ENCODE measurements around the gene PACRG. TPM values are rescaled to one million over a fixed set of nuclear protein-coding genes. Genes with fewer than 3 reads are reported as not detected.
A peak's percentile ranks its signal among the peaks of the same experiment; 100 is the strongest.

The PACRG gene
- total and polyA plus RNA-seq, 2 experiments from 2014 or later, result 0.17 to 0.68 TPM

DNA sequence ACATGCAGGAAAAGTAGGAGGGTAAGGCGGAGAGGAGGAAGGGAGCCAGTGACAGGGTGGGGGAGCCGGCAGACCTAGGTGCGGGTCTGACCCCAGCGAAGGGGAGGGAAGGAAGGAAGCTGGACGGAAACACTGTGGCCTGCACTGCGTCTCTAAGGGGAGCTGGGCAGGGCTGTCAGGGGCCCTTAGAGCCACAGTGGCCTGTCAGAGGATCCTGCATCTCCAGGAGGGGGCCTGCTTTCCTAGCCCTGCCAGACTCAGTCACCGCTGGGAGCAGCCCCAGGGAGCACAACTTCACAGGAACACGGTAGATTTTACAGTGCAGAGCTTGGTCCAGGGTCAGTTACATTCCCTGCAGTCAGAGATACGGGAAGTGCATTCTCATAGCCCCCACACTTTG, 118.2 kb downstream of the PACRG start:
- H3K27ac Mint-ChIP-seq, result no peak overlapping the region
- Histone ChIP-seq H3K79me2 (replicated peaks; ENCODE audit: insufficient read depth) (no peaks in the 10 kb centered on the region), H3K27me3 (ENCODE audit: insufficient read depth) (no peaks in the 10 kb centered on the region), H3K4me3 (no peak overlapping the region), H3K4me1 (ENCODE audit: insufficient read depth) (no peaks in the 10 kb centered on the region; the same call in none of the 2 replicates), H4K20me1 (replicated peaks; ENCODE audit: insufficient read depth) (no peaks in the 10 kb centered on the region), H3K9me2 (ENCODE audit: insufficient read depth) (no peaks in the 10 kb centered on the region), H2AFZ (0 out of 2 replicates have a peak overlapping the region, but pooled peaks have one; percentile 8), H3K27ac (ENCODE audit: low read depth) (no peak overlapping the region), H3K4me2 (no peak overlapping the region), H3K36me3 (ENCODE audit: insufficient read depth) (no peaks in the 10 kb centered on the region), H3F3A (replicated peaks; ENCODE audit: low read depth) (no peaks in the 10 kb centered on the region)
- DNase-seq (ENCODE audit: low spot score) (no peak), ATAC-seq (peak; percentile 82)
- H3K9me3 Mint-ChIP-seq, result peaks cover 7% of the 10 kb centered on the region
- H3K27me3 Mint-ChIP-seq (ENCODE audit: insufficient read depth, low read depth, poor library complexity), result peaks cover 5% of the 10 kb centered on the region
- H3K4me1 Mint-ChIP-seq, result peaks cover 6% of the 10 kb centered on the region; the same call in 2 of the 3 replicates
- H3K4me3 Mint-ChIP-seq, result no peak overlapping the region
- TF ChIP-seq ZNF114 (CRISPR knock-in tag; IDR thresholded peaks at IDR 0.05) (no peak), CTCF (conservative IDR thresholded peaks at IDR 0.05; ENCODE audit: low read depth in 2 of 2) (peak in 1 of 2 experiments; percentile 17; a peak in 1 of 4 replicates), ETS1 (IDR thresholded peaks at IDR 0.05) (no peak)
- TF ChIP-seq, protein P1, sequence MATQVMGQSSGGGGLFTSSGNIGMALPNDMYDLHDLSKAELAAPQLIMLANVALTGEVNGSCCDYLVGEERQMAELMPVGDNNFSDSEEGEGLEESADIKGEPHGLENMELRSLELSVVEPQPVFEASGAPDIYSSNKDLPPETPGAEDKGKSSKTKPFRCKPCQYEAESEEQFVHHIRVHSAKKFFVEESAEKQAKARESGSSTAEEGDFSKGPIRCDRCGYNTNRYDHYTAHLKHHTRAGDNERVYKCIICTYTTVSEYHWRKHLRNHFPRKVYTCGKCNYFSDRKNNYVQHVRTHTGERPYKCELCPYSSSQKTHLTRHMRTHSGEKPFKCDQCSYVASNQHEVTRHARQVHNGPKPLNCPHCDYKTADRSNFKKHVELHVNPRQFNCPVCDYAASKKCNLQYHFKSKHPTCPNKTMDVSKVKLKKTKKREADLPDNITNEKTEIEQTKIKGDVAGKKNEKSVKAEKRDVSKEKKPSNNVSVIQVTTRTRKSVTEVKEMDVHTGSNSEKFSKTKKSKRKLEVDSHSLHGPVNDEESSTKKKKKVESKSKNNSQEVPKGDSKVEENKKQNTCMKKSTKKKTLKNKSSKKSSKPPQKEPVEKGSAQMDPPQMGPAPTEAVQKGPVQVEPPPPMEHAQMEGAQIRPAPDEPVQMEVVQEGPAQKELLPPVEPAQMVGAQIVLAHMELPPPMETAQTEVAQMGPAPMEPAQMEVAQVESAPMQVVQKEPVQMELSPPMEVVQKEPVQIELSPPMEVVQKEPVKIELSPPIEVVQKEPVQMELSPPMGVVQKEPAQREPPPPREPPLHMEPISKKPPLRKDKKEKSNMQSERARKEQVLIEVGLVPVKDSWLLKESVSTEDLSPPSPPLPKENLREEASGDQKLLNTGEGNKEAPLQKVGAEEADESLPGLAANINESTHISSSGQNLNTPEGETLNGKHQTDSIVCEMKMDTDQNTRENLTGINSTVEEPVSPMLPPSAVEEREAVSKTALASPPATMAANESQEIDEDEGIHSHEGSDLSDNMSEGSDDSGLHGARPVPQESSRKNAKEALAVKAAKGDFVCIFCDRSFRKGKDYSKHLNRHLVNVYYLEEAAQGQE (IDR thresholded peaks at IDR 0.05; ENCODE audit: unreplicated experiment), result no peak
- H3K36me3 Mint-ChIP-seq (ENCODE audit: low read depth), result peaks cover 4% of the 10 kb centered on the region; the same call in 2 of the 3 replicates

DNA sequence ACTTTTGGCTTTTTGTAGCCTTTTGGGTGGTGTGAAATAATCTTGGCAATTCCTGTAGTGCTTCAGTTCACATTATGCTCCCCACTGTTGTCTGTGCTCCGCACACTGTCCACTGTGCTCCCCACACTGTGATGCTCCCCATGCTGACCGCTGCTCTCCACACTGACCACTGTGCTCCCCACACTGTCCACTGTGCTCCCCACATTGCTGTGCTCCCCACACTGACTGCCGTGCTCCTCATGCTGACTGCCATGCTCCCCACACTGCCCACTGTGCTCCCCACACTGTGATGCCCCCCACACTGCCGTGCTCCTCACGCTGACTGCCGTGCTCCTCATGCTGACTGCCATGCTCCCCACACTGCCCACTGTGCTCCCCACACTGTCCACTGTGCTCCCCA, 118.9 kb downstream of the PACRG start:
- H3K9me3 Mint-ChIP-seq, result peaks cover 7% of the 10 kb centered on the region
- ATAC-seq, result no peak
- TF ChIP-seq, protein P2, sequence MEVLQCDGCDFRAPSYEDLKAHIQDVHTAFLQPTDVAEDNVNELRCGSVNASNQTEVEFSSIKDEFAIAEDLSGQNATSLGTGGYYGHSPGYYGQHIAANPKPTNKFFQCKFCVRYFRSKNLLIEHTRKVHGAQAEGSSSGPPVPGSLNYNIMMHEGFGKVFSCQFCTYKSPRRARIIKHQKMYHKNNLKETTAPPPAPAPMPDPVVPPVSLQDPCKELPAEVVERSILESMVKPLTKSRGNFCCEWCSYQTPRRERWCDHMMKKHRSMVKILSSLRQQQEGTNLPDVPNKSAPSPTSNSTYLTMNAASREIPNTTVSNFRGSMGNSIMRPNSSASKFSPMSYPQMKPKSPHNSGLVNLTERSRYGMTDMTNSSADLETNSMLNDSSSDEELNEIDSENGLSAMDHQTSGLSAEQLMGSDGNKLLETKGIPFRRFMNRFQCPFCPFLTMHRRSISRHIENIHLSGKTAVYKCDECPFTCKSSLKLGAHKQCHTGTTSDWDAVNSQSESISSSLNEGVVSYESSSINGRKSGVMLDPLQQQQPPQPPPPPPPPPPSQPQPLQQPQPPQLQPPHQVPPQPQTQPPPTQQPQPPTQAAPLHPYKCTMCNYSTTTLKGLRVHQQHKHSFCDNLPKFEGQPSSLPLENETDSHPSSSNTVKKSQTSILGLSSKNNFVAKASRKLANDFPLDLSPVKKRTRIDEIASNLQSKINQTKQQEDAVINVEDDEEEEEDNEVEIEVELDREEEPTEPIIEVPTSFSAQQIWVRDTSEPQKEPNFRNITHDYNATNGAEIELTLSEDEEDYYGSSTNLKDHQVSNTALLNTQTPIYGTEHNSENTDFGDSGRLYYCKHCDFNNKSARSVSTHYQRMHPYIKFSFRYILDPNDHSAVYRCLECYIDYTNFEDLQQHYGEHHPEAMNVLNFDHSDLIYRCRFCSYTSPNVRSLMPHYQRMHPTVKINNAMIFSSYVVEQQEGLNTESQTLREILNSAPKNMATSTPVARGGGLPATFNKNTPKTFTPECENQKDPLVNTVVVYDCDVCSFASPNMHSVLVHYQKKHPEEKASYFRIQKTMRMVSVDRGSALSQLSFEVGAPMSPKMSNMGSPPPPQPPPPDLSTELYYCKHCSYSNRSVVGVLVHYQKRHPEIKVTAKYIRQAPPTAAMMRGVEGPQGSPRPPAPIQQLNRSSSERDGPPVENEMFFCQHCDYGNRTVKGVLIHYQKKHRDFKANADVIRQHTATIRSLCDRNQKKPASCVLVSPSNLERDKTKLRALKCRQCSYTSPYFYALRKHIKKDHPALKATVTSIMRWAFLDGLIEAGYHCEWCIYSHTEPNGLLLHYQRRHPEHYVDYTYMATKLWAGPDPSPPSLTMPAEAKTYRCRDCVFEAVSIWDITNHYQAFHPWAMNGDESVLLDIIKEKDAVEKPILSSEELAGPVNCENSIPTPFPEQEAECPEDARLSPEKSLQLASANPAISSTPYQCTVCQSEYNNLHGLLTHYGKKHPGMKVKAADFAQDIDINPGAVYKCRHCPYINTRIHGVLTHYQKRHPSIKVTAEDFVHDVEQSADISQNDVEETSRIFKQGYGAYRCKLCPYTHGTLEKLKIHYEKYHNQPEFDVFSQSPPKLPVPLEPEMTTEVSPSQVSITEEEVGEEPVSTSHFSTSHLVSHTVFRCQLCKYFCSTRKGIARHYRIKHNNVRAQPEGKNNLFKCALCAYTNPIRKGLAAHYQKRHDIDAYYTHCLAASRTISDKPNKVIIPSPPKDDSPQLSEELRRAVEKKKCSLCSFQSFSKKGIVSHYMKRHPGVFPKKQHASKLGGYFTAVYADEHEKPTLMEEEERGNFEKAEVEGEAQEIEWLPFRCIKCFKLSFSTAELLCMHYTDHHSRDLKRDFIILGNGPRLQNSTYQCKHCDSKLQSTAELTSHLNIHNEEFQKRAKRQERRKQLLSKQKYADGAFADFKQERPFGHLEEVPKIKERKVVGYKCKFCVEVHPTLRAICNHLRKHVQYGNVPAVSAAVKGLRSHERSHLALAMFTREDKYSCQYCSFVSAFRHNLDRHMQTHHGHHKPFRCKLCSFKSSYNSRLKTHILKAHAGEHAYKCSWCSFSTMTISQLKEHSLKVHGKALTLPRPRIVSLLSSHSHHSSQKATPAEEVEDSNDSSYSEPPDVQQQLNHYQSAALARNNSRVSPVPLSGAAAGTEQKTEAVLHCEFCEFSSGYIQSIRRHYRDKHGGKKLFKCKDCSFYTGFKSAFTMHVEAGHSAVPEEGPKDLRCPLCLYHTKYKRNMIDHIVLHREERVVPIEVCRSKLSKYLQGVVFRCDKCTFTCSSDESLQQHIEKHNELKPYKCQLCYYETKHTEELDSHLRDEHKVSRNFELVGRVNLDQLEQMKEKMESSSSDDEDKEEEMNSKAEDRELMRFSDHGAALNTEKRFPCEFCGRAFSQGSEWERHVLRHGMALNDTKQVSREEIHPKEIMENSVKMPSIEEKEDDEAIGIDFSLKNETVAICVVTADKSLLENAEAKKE (CRISPR knock-in tag; IDR thresholded peaks at IDR 0.05), result no peak
- no peak for TF ChIP-seq ZNF331 (CRISPR knock-in tag; IDR thresholded peaks at IDR 0.05; ENCODE audit: low read depth)
- no peak for TF ChIP-seq NANOG (IDR thresholded peaks at IDR 0.05; ENCODE audit: borderline replicate concordance)
- TF ChIP-seq STAT1 (IDR thresholded peaks at IDR 0.05; ENCODE audit: unreplicated experiment), result no peak
- TF ChIP-seq CREB1 (CRISPR knock-in tag; IDR thresholded peaks at IDR 0.05; ENCODE audit: low read depth), result no peak

More for the DNA sequence above, 118.9 kb downstream of the PACRG start:
- H3F3A ChIP-seq (replicated peaks; ENCODE audit: low read depth), result no peaks in the 10 kb centered on the region
- no peak overlapping the region for H3K27ac Mint-ChIP-seq
- no peaks in the 10 kb centered on the region for H4K20me1 ChIP-seq (replicated peaks; ENCODE audit: insufficient read depth)
- no peak overlapping the region for H3K4me2 ChIP-seq
- no peak overlapping the region for H3K27ac ChIP-seq (ENCODE audit: low read depth)
- no peaks in the 10 kb centered on the region for H3K27me3 ChIP-seq (ENCODE audit: insufficient read depth)
- H3K79me2 ChIP-seq (replicated peaks; ENCODE audit: insufficient read depth), result no peaks in the 10 kb centered on the region
- H3K4me1 ChIP-seq (ENCODE audit: insufficient read depth), result no peaks in the 10 kb centered on the region; the same call in none of the 2 replicates
- H3K4me3 Mint-ChIP-seq, result no peak overlapping the region
- H3K4me3 ChIP-seq, result no peak overlapping the region
- no peaks in the 10 kb centered on the region for H3K9me2 ChIP-seq (ENCODE audit: insufficient read depth)
- DNase-seq (ENCODE audit: low spot score), result no peak
- H3K36me3 ChIP-seq (ENCODE audit: insufficient read depth), result no peaks in the 10 kb centered on the region
- H3K27me3 Mint-ChIP-seq (ENCODE audit: insufficient read depth, low read depth, poor library complexity), result peaks cover 5% of the 10 kb centered on the region
- H3K4me1 Mint-ChIP-seq, result peaks cover 9% of the 10 kb centered on the region
- no peak overlapping the region for H2AFZ ChIP-seq
- H3K36me3 Mint-ChIP-seq (ENCODE audit: low read depth), result peaks cover 4% of the 10 kb centered on the region; the same call in 2 of the 3 replicates
